ENCODE measurements around the gene TCF4. TPM values are rescaled to one million over a fixed set of nuclear protein-coding genes. Genes with fewer than 3 reads are reported as not detected.
A peak's percentile ranks its signal among the peaks of the same experiment; 100 is the strongest.

TCF4 gene
- total and polyA plus RNA-seq, 2 donors (not counting 1 experiment from before 2014, with no cell fraction given) = 68.5 to 353 TPM

DNA sequence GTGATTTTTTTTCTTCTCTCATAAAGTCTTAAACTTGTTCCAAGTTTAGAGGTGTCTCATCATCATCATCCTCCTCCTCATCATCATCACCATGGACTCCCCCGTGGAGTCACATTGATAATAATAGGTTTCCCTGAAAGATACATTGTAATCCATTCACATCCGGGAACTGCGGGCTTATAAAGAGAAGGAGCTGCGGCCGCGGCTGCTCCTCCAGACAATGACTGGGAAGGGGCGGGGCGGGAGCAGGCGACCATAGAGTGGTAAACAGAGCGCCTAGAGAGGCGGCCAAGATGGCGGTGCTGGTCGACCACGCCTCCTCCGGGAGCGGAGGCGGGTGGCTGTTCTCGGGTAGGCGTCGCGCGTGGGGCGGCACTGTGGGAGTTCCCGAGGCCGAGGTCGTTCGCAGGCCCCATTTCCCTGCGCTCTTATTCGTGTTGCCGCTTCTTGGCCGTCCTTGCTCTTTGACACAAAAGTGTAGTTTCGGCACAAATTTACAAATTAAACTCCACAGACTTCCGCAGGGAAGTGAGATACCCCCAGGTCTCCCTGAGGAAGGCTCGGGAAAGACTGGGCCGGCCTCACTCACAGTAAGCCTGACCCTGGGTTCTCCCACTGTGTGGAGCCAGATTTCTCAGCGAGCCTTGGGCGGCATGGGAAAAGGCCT lies 1.8 kb upstream of the TCF4 start:
- Histone ChIP-seq H3K4me2 (replicated peaks; ENCODE audit: low read depth, low read length, poor library complexity, severe bottlenecking) (peak overlapping the region; percentile 78), H3K27me3 (replicated peaks in 1 of 4; ENCODE audit: control extremely low read depth in 1 of 4, control insufficient read depth in 3 of 4, insufficient read depth in 4 of 4, low read length in 3 of 4) (peaks cover 0 to 6% (median 2%) of the 10 kb centered on the region in 4 experiments), H3K27ac (ENCODE audit: low read length in 2 of 2) (peak overlapping the region; percentile 77 to 82), H4K20me1 (ENCODE audit: control insufficient read depth, insufficient read depth, low read length, poor library complexity, severe bottlenecking) (no peaks in the 10 kb centered on the region), H3K9me3 (ENCODE audit: control extremely low read depth in 1 of 3, control insufficient read depth in 2 of 3, insufficient read depth in 1 of 3, low read length in 2 of 3) (peaks cover 0 to 4% (median 0%) of the 10 kb centered on the region in 3 donors), H3K36me3 (replicated peaks in 1 of 2; ENCODE audit: control extremely low read depth in 1 of 2, control insufficient read depth in 1 of 2, extremely low read depth in 1 of 2, insufficient read depth in 2 of 2, low read length in 1 of 2) (no peaks in the 10 kb centered on the region), H3K4me1 (ENCODE audit: control insufficient read depth in 2 of 2, insufficient read depth in 2 of 2, low read length in 2 of 2) (peaks cover 20 to 21% of the 10 kb centered on the region in 2 donors), H3K9ac (ENCODE audit: low read length) (peak overlapping the region; percentile 68), H3K4me3 (ENCODE audit: control extremely low read depth in 1 of 5, extremely low read depth in 1 of 5, insufficient read depth in 1 of 5, low read depth in 2 of 5, low read length in 4 of 5) (peak overlapping the region; percentile 62 to 90 (median 71)), H2AFZ (ENCODE audit: insufficient read depth, low read depth, low read length, poor library complexity, severe bottlenecking) (peak overlapping the region; percentile 83), H3K79me2 (ENCODE audit: control insufficient read depth, insufficient read depth, low read length) (peaks cover 15% of the 10 kb centered on the region)
- H3K27ac Mint-ChIP-seq = peak overlapping the region; percentile 92
- ATAC-seq (ENCODE audit: low read depth) (peak; percentile 87), DNase-seq (peak; percentile 95)
- CTCF ChIA-PET = interaction anchor here (1.6 kb wide), 1 partner anchor 174 kb away, joined by 8 read pairs; no protein-coding TSS in a partner anchor
- intact Hi-C loops (cut with micrococcal nuclease) = loop anchor here (1.0 to 5.0 kb wide), 8 partner anchors 82 to 1048 kb away; partner anchors contain the start of gene TXNL1
- WGBS (ENCODE audit: insufficient coverage) = under 1% methylated on average over 34 of the region's 37 CpGs
- H3K9me3 Mint-ChIP-seq (ENCODE audit: insufficient read depth) = peaks cover 2% of the 10 kb centered on the region
- POLR2A ChIA-PET = interaction anchor here (0.6 kb wide), 1 partner anchor 659 kb away, joined by 5 read pairs; no protein-coding TSS in a partner anchor
- no peak for TF ChIP-seq EZH2 (IDR thresholded peaks at IDR 0.05; ENCODE audit: borderline replicate concordance, insufficient read depth, low read depth, low read length, poor library complexity, severe bottlenecking)
- TF ChIP-seq, protein P1, sequence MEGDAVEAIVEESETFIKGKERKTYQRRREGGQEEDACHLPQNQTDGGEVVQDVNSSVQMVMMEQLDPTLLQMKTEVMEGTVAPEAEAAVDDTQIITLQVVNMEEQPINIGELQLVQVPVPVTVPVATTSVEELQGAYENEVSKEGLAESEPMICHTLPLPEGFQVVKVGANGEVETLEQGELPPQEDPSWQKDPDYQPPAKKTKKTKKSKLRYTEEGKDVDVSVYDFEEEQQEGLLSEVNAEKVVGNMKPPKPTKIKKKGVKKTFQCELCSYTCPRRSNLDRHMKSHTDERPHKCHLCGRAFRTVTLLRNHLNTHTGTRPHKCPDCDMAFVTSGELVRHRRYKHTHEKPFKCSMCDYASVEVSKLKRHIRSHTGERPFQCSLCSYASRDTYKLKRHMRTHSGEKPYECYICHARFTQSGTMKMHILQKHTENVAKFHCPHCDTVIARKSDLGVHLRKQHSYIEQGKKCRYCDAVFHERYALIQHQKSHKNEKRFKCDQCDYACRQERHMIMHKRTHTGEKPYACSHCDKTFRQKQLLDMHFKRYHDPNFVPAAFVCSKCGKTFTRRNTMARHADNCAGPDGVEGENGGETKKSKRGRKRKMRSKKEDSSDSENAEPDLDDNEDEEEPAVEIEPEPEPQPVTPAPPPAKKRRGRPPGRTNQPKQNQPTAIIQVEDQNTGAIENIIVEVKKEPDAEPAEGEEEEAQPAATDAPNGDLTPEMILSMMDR (IDR thresholded peaks at IDR 0.05) = no peak
- peaks cover 37% of the 10 kb centered on the region for H3K4me1 Mint-ChIP-seq
- peak overlapping the region; percentile 89 for H3K4me3 Mint-ChIP-seq
- peaks cover 15% of the 10 kb centered on the region for H3K27me3 Mint-ChIP-seq

Data from B cell (primary cell).